GM19240 (cell line): ENCODE data around the gene SPINT1.

Source experiments
- DNase-seq: peaks from one replicate; pipeline ENCODE4 v3.0.0; 2011; ENCODE audit warnings: low spot score; ENCODE audit not compliant: insufficient read length

Gene SPINT1, protein sequence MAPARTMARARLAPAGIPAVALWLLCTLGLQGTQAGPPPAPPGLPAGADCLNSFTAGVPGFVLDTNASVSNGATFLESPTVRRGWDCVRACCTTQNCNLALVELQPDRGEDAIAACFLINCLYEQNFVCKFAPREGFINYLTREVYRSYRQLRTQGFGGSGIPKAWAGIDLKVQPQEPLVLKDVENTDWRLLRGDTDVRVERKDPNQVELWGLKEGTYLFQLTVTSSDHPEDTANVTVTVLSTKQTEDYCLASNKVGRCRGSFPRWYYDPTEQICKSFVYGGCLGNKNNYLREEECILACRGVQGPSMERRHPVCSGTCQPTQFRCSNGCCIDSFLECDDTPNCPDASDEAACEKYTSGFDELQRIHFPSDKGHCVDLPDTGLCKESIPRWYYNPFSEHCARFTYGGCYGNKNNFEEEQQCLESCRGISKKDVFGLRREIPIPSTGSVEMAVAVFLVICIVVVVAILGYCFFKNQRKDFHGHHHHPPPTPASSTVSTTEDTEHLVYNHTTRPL

DNA sequence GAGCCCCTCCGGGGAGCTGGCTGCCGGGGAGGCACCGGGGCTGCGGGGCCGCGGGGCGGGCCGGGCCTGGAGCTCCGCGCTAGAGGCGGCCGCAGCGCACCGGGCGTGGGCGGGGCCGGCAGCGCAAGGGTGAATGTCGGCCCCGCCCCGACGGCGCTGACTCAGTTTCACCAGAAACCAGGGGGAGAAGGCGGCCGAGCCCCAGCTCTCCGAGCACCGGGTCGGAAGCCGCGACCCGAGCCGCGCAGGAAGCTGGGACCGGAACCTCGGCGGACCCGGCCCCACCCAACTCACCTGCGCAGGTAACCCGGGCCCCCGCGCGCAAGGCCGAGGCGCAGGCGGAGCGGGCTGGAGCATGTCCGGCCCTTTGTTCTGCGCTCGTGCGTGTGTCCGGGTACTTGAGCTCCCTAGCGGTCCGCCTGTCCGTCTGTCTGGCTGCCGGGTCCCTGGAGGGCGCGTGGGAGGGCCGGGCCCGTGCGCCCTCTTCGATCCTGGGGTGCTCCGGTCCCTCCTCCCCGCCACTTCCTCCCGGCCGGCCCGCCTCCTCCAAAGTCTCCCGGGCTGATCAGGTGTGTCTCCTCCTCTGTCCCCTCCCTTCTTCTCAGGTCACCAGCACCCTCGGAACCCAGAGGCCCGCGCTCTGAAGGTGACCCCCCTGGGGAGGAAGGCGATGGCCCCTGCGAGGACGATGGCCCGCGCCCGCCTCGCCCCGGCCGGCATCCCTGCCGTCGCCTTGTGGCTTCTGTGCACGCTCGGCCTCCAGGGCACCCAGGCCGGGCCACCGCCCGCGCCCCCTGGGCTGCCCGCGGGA lies at the start of gene SPINT1:
TSS of gene SPINT1 (plus strand) at position 164 of the 811 bp plus-strand sequence. CDS start at position 671, 507 bp downstream.
- no peak for DNase-seq

DNA sequence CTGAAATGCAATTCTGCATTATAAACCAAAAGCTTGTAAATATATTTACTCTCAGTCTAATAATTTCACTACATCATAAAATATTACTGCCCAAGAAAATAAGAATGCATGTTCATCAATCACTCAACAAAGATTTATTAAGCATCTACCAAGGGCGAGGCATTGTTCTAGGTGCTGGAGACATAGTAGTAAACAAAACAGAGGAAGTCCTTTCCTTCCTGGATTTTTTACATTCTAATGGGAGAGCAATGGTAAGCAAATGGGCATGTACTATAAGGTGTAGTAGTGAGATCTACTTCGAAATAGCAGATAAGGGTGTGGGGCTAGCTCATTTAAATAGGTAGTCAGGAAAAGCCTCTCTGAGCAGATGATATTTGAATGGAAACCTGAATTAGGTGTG lies 47.8 kb upstream of the SPINT1 start:
- DNase-seq = no peak

DNA sequence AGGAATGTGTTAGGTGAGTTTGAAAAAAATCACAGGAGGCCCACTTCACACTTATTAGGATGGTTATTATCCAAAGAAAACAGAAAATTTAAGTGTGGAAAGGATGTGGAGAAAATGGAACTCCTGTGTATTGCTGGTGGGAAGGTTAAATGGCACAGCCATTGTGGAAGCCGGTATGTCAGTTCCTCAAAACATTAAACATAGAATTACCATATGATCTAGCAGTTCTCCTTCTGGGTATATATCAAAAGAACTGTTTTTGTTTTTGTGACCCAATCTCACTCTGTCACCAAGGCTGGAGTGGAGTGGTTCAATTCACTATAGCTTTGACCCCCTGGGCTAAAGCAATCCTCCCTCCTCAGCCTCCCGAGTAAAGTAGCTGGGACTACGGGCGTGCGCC lies 47.3 kb upstream of the SPINT1 start:
- no peak for DNase-seq

DNA sequence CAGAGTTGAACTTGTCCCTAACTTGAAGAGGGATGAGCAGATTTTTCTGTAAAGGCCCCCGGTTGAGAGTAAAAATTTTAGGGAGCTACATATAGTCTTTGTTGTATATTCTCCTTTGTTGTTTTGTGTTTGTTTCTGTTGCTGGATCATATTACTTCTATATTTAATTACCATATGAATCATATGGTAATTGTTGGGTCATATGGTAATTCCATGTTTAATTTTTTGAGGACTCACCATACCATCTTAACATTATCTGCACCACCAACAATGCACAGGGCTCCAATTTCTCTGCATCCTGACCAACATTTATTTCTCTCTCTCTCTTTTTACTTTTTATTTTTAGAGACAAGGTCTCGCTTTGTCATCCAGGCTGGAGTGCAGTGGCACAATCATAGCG lies 44.3 kb upstream of the SPINT1 start:
- no peak for DNase-seq

DNA sequence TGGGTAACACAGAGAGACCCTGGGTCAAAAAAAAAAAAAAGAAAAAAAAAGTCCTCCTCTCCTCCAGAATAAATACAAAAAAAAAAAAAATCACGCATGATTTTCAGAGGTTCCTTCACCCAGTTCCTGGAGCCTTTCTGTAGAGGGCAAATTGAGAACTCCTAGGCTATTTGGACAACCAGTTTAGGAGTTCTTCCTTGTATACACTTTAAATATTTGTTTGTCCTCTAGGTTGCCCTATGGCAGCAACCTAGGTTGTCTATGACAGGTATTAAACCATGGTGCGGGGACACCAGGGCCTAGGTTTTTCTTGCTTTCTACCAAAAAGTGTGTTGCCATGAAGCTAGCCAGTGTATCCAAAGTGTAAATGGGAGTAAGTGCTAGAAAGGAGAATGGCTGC lies 40.8 kb upstream of the SPINT1 start:
- DNase-seq = no peak

DNA sequence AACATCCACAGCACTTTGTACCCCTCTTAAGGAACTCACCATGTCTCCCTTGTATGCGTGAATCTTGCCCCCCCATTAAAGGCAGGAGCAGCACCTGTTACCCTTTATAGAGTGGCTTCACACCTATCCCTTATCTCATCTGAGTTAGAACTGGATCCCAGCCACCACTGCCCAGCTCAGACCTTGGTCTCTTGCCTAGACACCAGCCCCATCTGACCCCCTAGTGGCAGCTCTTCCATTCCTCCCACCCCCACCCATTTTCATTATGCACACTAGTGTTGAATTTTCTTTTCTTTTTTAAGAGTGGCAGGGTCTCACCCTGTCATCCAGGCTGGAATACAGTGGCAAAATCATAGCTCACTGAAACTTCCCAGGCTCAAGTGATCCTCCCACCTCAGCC lies 40.2 kb upstream of the SPINT1 start:
- no peak for DNase-seq

DNA sequence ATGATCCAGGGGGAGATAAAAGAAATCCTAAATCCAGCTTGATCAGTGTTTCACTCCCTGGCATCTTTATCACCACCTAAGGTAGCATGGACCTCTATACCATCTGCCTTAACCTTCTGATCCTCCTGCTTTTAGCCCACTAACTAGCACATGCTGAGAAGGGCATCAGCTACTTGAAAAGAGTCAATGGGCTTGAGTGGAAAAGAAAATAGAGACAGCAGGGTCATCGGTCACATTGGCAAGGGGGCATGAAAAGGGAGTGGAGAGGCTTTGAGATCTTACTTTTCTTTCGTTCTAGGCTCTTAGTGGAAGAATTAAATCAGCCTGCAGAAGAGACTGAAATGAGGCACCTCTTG lies 37.2 kb upstream of the SPINT1 start:
- no peak for DNase-seq

DNA sequence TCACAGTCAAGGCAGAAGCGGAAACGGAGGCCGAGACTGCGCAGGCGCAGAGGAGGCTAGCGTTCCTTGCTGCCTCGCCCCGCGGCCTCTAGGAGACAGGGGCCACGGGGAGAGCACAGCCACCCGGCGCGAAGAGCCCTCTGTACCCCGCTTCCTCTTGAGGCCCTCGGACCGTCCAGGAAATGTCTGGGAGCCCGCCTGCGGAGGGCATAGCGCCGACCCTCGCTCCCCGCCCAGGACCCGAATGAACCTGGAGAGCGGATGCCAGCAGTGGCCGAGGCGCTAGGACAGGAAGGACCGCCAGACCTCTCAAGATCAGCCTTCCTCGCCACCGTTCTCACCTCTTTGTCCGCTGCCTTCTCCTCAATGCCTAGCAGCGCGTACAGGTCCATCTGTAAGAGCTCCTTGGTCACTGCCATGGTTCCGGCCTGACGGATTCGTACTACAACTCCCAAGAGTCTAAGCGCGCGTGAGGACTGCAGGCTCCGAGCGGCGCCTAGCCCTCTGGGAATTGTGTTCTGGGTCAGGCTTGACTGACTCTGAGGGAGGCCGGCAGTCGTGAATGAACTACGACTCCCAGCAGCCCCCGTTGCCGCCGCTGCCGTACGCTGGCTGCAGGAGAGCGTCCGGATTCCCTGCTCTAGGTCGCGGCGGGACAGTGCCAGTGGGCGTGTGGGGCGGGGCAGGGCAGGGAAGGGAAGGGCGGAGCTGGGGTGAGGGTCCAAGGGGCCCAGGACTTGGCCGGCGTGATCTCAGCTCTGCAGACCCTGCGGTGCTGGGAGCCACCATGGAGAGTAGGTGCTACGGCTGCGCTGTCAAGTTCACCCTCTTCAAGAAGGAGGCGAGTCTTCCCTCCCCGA lies 36.6 kb upstream of the SPINT1 start, which contains the start of the genes DNAJC17 and ZFYVE19:
TSS of gene DNAJC17 (minus strand) at position 446 of the 860 bp plus-strand sequence. CDS start at position 419, 27 bp downstream.
TSS of gene ZFYVE19 (plus strand) at position 62 of the 860 bp plus-strand sequence. CDS start at position 563, 501 bp downstream.
- peak; percentile 81 for DNase-seq

DNA sequence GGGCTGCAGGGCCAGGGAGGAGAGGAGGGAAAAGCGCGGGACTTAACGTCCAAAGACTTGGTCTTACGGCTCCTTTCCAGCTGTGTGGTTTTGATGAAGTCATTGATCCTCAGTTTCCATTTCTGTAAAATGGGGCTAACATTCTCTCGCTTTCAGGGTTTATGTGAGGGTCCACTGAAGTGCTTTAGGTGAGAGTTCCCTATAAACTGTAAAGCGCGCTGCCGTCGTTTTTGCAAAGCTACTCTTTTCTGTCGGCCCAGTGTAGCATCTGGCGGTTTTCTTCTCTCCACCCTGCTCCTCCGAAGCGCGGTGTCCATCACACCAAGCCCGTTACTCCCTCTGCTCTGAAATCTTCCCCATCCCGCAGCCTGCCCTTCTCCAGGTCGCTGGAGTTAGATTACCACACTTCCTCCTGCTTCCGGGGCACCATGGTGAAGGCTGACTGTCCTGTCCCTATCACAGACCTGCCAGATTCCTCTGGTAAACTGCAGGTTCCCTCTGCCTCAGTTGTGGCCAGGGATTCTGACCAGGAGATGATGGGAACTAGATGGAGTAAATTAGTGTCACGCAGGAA lies 35.9 kb upstream of the SPINT1 start:
- DNase-seq = no peak

DNA sequence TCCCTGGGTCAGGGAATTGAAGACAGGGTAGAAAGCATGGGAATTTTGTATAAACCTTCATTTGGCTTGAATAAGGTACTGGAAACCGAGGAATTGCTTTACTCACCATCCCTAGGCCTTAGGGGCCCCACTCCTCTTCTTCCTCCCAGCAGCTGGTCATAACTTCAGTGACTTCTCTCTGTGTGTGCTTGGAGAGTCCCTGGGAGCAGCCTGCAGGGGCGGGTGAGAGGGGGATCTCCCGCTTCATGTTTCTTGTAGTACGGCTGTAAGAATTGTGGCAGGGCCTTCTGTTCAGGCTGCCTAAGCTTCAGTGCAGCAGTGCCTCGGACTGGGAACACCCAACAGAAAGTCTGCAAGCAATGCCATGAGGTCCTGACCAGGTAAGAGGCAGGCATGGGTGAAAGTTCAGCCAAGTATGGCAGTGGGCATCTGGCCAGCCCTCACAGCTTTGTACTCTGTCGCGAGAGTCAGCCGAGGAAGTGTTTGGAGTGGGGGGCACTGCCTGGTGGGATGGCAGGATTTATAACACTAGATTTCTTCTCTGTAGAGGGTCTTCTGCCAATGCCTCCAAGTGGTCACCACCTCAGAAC lies 34.9 kb upstream of the SPINT1 start:
- no peak for DNase-seq

DNA sequence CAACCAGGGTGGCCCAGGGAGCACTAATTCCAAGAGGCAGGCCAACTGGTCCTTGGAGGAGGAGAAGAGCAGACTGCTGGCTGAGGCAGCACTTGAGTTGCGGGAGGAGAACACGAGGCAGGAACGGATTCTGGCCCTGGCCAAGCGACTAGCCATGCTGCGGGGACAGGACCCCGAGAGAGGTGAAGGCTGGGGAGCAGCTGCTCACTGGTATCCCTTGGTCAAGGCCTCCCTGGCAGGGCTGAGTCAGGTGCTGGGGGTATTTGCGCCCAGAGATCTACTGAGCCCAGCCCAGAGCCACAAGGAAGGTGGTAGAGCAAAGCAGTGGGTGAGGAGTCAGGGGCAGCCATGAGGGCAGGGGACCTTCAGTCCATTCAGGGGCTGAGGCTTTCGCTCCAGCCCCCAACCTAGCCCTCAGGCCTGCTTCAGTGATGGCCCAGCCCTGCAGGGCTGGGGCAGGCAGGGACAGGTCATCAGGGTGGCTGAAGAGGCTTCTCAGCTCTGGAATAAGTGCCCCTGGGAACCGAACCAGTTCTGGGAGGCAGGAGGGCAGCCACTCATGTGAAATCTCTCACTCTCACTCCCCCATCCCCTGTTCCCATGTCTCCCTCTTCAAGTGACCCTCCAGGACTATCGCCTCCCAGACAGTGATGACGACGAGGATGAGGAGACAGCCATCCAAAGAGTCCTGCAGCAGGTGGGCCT lies 31.0 kb upstream of the SPINT1 start:
- DNase-seq = no peak

DNA sequence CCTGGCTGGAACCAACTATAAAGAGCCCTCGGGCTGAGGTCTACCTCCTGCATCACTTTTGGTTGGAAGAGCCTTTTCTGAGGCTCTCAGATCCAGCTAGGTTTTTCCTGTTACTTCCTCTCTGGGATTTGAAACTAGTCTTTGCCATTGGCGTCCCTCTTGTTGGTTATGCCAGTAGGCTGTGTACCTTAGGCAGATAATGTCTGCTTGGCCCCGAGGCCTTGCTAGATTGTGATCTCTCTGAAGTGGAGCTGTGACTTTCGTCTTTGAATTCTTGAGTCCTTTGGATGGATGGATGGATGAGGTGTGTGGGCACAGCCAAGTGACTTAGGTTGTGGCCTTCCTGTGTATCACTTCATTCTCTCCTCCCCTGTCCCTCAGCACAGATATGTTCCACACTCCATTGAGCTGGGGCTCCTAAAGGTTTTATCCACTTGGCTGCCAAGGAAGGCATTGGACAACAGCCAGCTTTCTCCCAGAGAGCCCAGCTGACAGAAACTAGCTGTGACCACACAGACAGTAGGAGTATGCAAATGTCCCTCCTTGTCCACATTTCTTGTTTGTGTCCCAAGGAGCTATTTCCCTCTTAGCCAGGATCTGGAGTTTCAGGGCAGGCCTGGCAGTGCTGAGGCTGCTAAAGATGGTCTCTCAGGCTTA lies 28.7 kb upstream of the SPINT1 start:
- no peak for DNase-seq

DNA sequence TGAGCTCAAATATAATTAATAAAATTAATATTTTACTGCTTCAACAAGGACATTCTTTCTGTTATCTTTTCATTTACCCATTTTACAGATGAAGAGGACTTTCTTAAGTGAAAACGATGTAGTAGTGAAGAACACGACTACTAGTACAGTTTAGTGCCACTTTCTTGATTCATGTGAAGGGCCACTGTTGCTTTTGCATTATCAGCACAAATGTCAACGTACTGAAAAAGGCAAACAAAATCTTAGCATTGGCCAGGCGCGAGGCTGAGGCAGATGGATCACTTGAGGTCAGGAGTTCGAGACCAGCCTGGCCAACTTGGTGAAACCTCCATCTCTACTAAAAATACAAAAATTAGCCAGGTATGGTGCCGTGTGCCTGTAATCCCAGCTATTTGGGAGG lies 24.8 kb upstream of the SPINT1 start:
- no peak for DNase-seq

DNA sequence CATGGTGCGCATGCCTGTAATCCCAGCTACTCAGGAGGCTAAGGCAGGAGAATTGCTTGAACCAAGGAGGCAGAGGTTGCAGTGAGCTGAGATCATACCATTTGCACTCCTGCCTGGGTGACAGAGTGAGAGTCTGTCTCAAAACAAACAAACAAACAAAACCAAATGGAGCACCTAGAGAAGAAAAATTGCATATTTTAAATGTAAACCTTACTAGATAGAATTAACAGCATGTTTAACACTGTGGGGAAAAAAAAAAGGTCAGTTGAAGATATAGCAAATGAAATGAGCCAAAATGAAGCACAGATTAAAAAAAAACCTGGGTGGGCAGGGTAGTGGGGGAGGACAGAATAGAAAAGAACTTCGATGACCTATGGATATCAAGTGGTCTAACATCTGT lies 22.7 kb upstream of the SPINT1 start:
- DNase-seq = no peak

DNA sequence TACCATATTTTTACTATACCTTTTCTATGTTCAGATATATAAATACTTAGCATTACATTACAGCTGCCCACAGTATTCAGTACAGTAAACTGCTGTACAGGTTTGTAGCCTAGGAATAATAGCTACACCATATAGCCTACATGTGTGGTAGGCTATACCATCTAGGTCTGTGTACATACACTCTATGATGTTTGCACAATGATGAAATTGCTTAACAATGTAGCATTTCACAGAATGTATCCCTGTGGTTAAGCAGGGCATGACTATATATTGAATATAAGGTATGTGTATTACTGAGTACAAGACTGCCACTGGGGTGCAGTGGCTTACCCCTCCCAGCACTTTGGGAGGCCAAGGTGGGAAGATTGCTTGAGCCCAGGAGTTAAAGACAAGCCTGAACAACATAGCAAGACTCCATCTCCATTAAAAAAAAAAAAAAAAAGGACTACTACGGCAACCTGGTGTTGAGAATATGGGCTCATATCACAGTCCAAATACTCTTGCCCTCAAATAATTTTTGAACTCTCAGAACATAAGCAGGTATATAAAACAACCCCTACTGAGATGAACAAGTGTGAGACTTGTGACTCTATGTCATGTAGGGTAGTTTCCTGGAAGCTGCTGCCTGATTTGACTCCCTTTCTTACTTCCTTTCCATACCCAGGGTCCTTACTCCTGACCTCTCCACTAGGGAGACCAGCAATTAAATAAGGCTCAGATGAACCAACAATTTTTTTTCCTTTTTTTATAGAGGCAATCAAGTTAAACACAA lies 20.1 kb upstream of the SPINT1 start:
- no peak for DNase-seq

DNA sequence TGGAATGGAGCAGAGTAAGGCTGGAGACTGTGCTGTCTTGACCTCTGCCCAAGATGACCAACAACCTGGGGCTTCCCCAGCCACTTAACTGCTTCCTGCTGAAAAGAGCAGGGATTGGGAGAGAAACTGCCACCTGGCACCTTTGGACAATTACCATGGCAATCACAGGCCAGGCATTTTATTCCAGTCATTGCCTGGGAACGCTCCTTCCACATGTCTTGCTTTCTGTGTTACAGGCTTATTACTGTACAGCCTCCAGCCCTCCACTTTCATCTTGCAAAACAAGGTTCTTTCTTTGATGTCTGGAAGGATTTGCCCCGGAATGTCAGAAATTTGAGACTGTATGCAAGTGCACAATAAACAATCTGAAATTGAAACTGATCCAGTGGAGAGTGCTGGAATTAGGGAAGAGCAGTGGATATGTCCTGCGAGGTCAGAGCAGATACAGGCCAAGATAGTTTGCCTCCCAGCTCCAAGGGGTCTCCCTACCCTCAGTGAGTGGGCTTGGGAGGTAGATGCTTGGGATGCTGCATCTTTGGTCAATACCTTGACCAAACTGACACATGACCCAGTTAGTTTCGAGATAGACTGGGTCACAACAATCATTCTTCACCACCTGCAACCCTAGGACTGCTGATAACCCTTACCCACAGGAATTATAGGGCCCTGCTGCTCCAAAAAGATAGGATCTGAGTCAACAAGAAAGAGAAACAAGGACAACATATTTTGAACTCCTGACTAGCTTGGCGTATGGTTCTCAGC lies 18.0 kb upstream of the SPINT1 start:
- DNase-seq = no peak

DNA sequence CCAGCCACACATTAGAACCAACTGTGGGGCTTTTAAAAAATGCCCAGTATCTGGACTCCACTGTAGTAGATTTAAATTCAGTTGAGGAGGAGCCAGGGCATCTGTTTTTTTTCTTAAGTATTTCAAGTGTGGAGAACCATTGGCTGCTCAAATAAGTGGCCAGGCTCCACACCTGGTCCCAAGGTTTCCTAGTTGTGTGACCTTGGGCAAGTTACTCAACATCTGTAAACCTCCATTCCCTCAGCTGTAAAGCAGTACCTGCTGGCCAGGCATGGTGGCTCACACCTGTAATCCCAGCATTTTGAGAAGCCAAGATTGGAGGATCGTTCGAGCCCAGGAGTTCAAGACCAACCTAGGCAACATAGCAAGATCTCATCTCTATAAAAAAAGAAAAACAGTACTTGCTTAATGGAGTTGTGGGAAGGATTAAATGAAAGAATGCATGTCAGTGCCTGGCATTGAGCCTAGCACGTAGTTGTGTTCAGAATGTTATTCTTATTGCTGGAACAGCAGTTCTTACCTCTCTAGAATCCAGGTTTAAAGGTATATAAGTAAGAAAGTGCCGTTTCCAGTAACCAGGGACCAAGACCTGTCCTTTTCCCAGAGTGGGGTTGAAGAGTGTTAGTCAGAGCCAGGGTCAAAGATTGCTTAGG lies 17.3 kb upstream of the SPINT1 start:
- no peak for DNase-seq
